ENCODE measurements around the gene NIT2. TPM values are rescaled to one million over a fixed set of nuclear protein-coding genes. Genes with fewer than 3 reads are reported as not detected.
A peak's percentile ranks its signal among the peaks of the same experiment; 100 is the strongest.

Gene NIT2
- total RNA-seq, 4 donors from 2014 or later = 25.9 to 81.4 (median 32.1) TPM

DNA sequence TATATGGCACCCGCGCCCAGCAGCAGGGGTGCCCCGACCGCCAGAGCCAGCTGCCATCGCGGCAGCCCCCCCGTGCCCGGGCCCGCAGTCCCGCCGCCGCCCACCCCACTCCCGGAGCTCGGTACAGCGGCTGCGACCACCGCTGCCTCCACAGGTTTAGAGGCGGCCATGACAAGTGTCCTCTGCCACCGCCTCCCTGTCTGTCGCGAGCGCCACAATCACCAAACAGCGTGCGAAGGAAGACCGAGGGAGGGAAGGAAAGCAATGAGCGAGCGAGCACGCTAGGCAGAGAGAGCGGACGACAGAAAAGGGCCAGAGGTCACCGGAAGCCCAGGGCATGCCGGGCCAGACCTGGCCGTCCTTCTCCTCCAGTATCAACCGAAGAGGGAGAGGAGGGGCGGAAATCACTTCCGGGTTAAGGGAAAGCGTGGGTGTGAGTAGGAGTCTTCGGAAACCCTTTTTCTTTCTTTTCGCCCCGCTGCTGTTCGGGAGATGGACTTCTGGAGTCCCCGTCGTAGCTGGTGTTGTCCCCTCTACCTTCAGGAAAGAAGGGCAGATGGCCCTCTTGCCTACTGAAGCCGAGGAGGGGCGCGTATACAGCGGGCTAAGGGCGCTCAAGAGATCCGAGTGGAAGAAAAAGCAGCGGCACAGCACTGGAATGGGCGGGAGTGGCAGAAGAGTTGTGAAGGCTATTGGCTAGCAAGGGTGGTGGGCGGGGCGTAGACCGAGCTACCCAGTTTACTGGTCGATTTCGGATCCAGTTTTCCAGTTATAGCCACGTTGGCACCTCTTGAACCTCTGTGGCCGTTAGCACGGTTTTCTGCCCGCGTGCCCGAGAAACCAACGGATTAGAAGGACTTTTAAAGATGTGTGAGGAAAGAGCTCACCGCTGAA, 66.5 kb downstream of the NIT2 start, which contains the start of the genes LNP1 and TOMM70:
TSS of gene LNP1 (plus strand) at position 760 of the 894 bp plus-strand sequence. CDS start 28,191 bp downstream, outside the sequence.
TSS of gene TOMM70 (minus strand) at position 310 of the 894 bp plus-strand sequence. CDS start at position 170, 140 bp downstream.
- peak within 1 kb of the TSS; percentile 94 for H3K27ac ChIP-seq
- WGBS = under 1% methylated on average over 47 of the region's 64 CpGs
- H3K4me3 ChIP-seq = peak within 1 kb of the TSS; percentile 69
- H3K4me1 ChIP-seq = peaks cover 49% of the 10 kb centered on the region
- no peaks in the 10 kb centered on the region for H3K36me3 ChIP-seq
- TF ChIP-seq CTCF (IDR thresholded peaks at IDR 0.05) (no peak), POLR2AphosphoS5 (IDR thresholded peaks at IDR 0.05) (peak in 1 of 3 donors; percentile 65), EP300 (IDR thresholded peaks at IDR 0.05) (no peak), POLR2A (IDR thresholded peaks at IDR 0.05) (peak in 1 of 2 donors; percentile 54)
- no peaks in the 10 kb centered on the region for H3K27me3 ChIP-seq
- H3K9me3 ChIP-seq = no peaks in the 10 kb centered on the region
- DNase-seq (ENCODE audit: low spot score in 2 of 2) = peak; percentile 98 to 99

DNA sequence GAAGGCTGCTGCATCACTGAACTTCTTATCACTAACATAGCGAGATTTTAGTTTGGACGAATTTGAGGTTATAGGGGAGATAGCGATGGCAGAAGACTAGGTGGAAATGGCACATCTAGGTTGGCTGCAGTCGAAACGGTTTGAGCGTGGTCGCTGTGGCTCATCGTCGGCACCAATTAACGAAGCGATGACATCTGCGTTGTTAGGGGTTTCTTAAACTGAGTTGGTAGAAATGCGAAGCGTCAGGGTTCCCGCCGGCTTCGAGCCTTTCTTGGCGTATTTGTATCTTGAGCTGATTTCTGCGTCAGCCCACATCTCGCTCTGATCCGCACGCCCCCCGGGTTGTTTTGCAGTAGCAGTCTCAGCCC, 67.1 kb downstream of the NIT2 start:
- peaks cover 49% of the 10 kb centered on the region for H3K4me1 ChIP-seq
- DNase-seq (ENCODE audit: low spot score in 2 of 2) = peak; percentile 65 to 80

GRCh38 chr3:100402256-100402655, 67.7 kb downstream of the NIT2 start:
- peaks cover 45% of the 10 kb centered on the region for H3K4me1 ChIP-seq
- peak overlapping the region; percentile 69 for H3K4me3 ChIP-seq
- DNase-seq (ENCODE audit: low spot score in 2 of 2) = no peak
- no peak for TF ChIP-seq POLR2A (IDR thresholded peaks at IDR 0.05)
- no peak for TF ChIP-seq CTCF (IDR thresholded peaks at IDR 0.05)
- no peak for TF ChIP-seq EP300 (IDR thresholded peaks at IDR 0.05)
- no peak for TF ChIP-seq POLR2AphosphoS5 (IDR thresholded peaks at IDR 0.05)
- peaks cover under 1% of the 10 kb centered on the region for H3K9me3 ChIP-seq
- no peaks in the 10 kb centered on the region for H3K27me3 ChIP-seq
- WGBS = 1% methylated on average over 2 of the region's 2 CpGs
- peak overlapping the region; percentile 94 for H3K27ac ChIP-seq
- H3K36me3 ChIP-seq = no peaks in the 10 kb centered on the region

More for the DNA sequence above, 67.1 kb downstream of the NIT2 start:
- H3K9me3 ChIP-seq = no peaks in the 10 kb centered on the region
- H3K4me3 ChIP-seq = peak overlapping the region; percentile 69
- WGBS = under 1% methylated on average over 23 of the region's 23 CpGs
- TF ChIP-seq POLR2A (IDR thresholded peaks at IDR 0.05) (no peak), POLR2AphosphoS5 (IDR thresholded peaks at IDR 0.05) (no peak), CTCF (IDR thresholded peaks at IDR 0.05) (no peak), EP300 (IDR thresholded peaks at IDR 0.05) (no peak)
- peak overlapping the region; percentile 94 for H3K27ac ChIP-seq
- no peaks in the 10 kb centered on the region for H3K36me3 ChIP-seq
- H3K27me3 ChIP-seq = no peaks in the 10 kb centered on the region

DNA sequence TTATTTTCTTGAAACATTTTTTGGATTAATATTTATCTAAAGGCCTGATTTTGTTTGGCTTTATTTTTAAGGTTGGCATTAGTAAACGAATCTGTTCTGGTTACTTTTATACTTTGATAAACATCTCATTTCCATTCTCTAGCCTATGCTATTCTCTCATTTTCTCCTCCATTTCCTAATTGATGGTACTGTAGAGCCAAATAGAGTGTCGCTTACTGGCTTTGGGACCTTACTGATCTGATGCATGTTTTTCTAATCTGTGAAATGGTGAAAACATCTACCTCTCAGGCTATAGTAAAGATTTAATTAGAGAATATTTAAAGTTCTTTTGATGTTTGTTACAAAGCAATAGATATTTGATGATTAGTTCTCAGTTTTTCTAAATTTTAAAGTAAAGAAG, 68.3 kb downstream of the NIT2 start:
- DNase-seq (ENCODE audit: low spot score in 2 of 2) = no peak
- WGBS = 46% methylated on average over 2 of the region's 2 CpGs
- Histone ChIP-seq H3K27ac (no peak overlapping the region), H3K9me3 (peaks cover 4% of the 10 kb centered on the region), H3K36me3 (no peaks in the 10 kb centered on the region), H3K27me3 (no peaks in the 10 kb centered on the region), H3K4me3 (no peak overlapping the region), H3K4me1 (peaks cover 44% of the 10 kb centered on the region)
- TF ChIP-seq CTCF (IDR thresholded peaks at IDR 0.05) = no peak
- no peak for TF ChIP-seq POLR2AphosphoS5 (IDR thresholded peaks at IDR 0.05)
- TF ChIP-seq EP300 (IDR thresholded peaks at IDR 0.05) = no peak
- no peak for TF ChIP-seq POLR2A (IDR thresholded peaks at IDR 0.05)

Measured in suprapubic skin (tissue), 4 donors.